HepG2 (cell line): ENCODE measurements around the gene WDCP. TPM values are rescaled to one million over a fixed set of nuclear protein-coding genes. Genes with fewer than 3 reads are reported as not detected.

Experiments
- HNRNPL ChIP-seq: fragments of 200-400 bp; formaldehyde crosslinking; IDR thresholded peaks from 2 replicates; pipeline ENCODE4 v1.6.1; 2017; ENCODE audit warnings: mild to moderate bottlenecking, low read depth, low read length
- KDM3A ChIP-seq: IDR thresholded peaks from 2 replicates; pipeline ENCODE4 v1.6.1; 2018; ENCODE audit warnings: low read depth, missing compliant biosample characterization
- KLF12 ChIP-seq: sonication (generic); formaldehyde crosslinking; IDR thresholded peaks from 2 replicates; pipeline ENCODE4 v1.4.0; 2020; ENCODE audit warnings: missing genetic modification reagents, borderline replicate concordance
- KMT2B ChIP-seq: IDR thresholded peaks from 2 replicates; pipeline ENCODE4 v1.6.1; 2016; ENCODE audit warnings: missing genetic modification reagents, missing compliant biosample characterization
- MAFK ChIP-seq, 2 experiments: IDR thresholded peaks in 1 of 2; conservative IDR thresholded peaks in 1 of 2; 2 replicates each; pipeline ENCODE4 v1.6.1; 2011; ENCODE audit warnings: improper control_type of control experiment in 2 of 2, low read length in 2 of 2
- MEIS1 ChIP-seq: sonication (generic); formaldehyde crosslinking; IDR thresholded peaks from 2 replicates; pipeline ENCODE4 v1.9.0; 2021; ENCODE audit warnings: mild to moderate bottlenecking, missing genetic modification reagents, moderate library complexity, borderline replicate concordance
- MZF1 ChIP-seq: sonication (generic); formaldehyde crosslinking; IDR thresholded peaks from 2 replicates; pipeline ENCODE4 v1.8.1; 2023; ENCODE audit warnings: mild to moderate bottlenecking, missing genetic modification reagents, borderline replicate concordance
- NFE2L2 ChIP-seq: fragments of 150-350 bp; IDR thresholded peaks from 2 replicates; pipeline ENCODE4 v1.6.1; 2014; ENCODE audit warnings: low read length
- NR3C1 ChIP-seq: sonication (generic); formaldehyde crosslinking; IDR thresholded peaks from 2 replicates; pipeline ENCODE4 v1.4.0; 2020; ENCODE audit warnings: missing genetic modification reagents
- PLRG1 ChIP-seq: fragments of 450-650 bp; conservative IDR thresholded peaks from 2 replicates; pipeline ENCODE4 v1.6.1; 2016
- SMC3 ChIP-seq: IDR thresholded peaks from 2 replicates; pipeline ENCODE4 v1.6.1; 2011; ENCODE audit warnings: low read length, improper control_type of control experiment
- ZIK1 ChIP-seq: sonication (generic); formaldehyde crosslinking; IDR thresholded peaks from 2 replicates; pipeline ENCODE4 v1.5.0; 2020; ENCODE audit warnings: mild to moderate bottlenecking, low read depth, missing genetic modification reagents, borderline replicate concordance
- ZMAT3 ChIP-seq: sonication (generic); formaldehyde crosslinking; conservative IDR thresholded peaks from 2 replicates; pipeline ENCODE4 v1.7.0; 2021; ENCODE audit warnings: missing genetic modification reagents
- polyA plus RNA-seq, 8 experiments: library from polyadenylated mRNA; depleted of rRNA in 3 of 8; stranded (reverse) in 7 of 8; unstranded in 1 of 8; fragments of >200 nt; fragmentation: Illumina TruSeq in 4 of 8; extraction: Trizol in 4 of 8; gene quantifications; 2 replicates each; pipeline versions ENCODE4 v1.2.1 to v1.2.3, GENCODE V29; 2011 to 2016; ENCODE audit warnings: low read depth in 4 of 8, missing spikeins in 1 of 8, mixed read lengths in 1 of 8; ENCODE audit not compliant: insufficient read depth in 1 of 8
- total RNA-seq, 5 experiments: library from RNA; depleted of rRNA; stranded (reverse); fragments of >200 nt; fragmentation: Illumina TruSeq; extraction: Trizol; gene quantifications; 2 replicates each; pipeline ENCODE4 v1.2.3, GENCODE V29; 2016; ENCODE audit warnings: low read depth in 1 of 5
- TF ChIP-seq, protein P1 (sequence below): fragments of 450-650 bp; IDR thresholded peaks from 2 replicates; pipeline ENCODE4 v1.6.1; 2017; ENCODE audit warnings: mild to moderate bottlenecking
- TF ChIP-seq, protein P2 (sequence below): sonication (generic); formaldehyde crosslinking; IDR thresholded peaks from 2 replicates; pipeline ENCODE4 v1.5.1; 2020; ENCODE audit warnings: mild to moderate bottlenecking, missing genetic modification reagents, borderline replicate concordance
- TF ChIP-seq, protein P3 (sequence below): sonication (generic); formaldehyde crosslinking; IDR thresholded peaks from 2 replicates; pipeline ENCODE4 v1.5.0; 2020; ENCODE audit warnings: mild to moderate bottlenecking, low read depth, missing genetic modification reagents, borderline replicate concordance
- TF ChIP-seq, protein P4 (sequence below): sonication (generic); formaldehyde crosslinking; IDR thresholded peaks from 2 replicates; pipeline ENCODE4 v1.5.0; 2020; ENCODE audit warnings: missing genetic modification reagents, mild to moderate bottlenecking, borderline replicate concordance
- TF ChIP-seq, protein P5 (sequence below): sonication (generic); formaldehyde crosslinking; IDR thresholded peaks from 2 replicates; pipeline ENCODE4 v1.5.1; 2020; ENCODE audit warnings: mild to moderate bottlenecking, moderate library complexity, missing genetic modification reagents

WDCP gene
- total and polyA plus RNA-seq, 2 of the 13 experiments (the other 11 are each of a cell fraction or from before 2014, with no cell fraction given), result 17.4 to 22.6 TPM

DNA sequence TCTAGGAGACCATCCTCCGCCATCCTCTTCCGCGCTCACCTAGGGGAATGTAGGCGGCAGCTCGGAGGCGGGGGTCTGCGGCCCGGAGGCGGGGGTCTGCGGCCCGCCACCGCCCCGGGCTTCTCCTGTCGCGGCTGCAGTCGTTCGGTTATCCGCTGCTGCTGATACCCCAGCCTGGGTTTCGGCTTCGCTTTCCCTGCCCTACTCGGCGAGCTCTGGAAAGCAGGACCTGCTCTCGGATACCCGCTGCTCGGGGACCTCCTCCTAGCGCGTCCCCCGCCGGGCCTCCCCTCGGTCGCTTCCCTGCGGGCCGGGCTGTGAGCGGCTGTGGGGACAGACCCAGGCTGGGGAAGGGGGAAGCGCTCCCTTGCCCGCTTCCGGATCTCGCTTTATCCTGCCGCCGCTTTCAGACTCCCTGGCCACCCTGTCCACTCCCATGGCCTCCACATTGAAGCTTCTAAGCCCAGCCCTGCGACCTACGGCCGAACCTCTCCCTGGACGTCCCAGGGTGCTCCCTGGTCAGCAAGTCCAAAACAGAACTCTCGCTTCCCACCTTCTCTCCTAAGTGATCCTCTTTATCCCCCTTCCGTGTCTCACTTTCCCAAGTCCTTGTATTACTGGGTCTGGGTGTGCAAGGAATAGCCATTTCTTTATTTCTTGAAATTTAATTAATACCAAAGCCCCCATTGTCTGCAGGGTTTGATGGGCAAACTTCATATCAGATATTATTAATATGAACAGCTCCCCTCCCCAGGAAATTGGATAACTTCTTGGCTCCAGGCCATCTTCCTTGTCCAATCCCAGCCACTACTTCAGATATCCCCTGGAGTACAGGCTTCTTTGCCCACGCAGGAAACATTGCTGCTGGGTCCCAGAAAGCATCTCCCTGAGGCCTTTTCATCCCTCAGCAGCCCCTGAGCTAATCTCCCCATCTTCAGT, 3.1 kb upstream of the WDCP start (continued):
- peak; percentile 49; the same call in 1 of the 2 replicates for TF ChIP-seq KDM3A (CRISPR knock-in tag)
- TF ChIP-seq SMC3, result no peak
- TF ChIP-seq PLRG1, result no peak
- TF ChIP-seq, protein P1, sequence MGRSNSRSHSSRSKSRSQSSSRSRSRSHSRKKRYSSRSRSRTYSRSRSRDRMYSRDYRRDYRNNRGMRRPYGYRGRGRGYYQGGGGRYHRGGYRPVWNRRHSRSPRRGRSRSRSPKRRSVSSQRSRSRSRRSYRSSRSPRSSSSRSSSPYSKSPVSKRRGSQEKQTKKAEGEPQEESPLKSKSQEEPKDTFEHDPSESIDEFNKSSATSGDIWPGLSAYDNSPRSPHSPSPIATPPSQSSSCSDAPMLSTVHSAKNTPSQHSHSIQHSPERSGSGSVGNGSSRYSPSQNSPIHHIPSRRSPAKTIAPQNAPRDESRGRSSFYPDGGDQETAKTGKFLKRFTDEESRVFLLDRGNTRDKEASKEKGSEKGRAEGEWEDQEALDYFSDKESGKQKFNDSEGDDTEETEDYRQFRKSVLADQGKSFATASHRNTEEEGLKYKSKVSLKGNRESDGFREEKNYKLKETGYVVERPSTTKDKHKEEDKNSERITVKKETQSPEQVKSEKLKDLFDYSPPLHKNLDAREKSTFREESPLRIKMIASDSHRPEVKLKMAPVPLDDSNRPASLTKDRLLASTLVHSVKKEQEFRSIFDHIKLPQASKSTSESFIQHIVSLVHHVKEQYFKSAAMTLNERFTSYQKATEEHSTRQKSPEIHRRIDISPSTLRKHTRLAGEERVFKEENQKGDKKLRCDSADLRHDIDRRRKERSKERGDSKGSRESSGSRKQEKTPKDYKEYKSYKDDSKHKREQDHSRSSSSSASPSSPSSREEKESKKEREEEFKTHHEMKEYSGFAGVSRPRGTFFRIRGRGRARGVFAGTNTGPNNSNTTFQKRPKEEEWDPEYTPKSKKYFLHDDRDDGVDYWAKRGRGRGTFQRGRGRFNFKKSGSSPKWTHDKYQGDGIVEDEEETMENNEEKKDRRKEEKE, result no peak
- TF ChIP-seq, protein P2, sequence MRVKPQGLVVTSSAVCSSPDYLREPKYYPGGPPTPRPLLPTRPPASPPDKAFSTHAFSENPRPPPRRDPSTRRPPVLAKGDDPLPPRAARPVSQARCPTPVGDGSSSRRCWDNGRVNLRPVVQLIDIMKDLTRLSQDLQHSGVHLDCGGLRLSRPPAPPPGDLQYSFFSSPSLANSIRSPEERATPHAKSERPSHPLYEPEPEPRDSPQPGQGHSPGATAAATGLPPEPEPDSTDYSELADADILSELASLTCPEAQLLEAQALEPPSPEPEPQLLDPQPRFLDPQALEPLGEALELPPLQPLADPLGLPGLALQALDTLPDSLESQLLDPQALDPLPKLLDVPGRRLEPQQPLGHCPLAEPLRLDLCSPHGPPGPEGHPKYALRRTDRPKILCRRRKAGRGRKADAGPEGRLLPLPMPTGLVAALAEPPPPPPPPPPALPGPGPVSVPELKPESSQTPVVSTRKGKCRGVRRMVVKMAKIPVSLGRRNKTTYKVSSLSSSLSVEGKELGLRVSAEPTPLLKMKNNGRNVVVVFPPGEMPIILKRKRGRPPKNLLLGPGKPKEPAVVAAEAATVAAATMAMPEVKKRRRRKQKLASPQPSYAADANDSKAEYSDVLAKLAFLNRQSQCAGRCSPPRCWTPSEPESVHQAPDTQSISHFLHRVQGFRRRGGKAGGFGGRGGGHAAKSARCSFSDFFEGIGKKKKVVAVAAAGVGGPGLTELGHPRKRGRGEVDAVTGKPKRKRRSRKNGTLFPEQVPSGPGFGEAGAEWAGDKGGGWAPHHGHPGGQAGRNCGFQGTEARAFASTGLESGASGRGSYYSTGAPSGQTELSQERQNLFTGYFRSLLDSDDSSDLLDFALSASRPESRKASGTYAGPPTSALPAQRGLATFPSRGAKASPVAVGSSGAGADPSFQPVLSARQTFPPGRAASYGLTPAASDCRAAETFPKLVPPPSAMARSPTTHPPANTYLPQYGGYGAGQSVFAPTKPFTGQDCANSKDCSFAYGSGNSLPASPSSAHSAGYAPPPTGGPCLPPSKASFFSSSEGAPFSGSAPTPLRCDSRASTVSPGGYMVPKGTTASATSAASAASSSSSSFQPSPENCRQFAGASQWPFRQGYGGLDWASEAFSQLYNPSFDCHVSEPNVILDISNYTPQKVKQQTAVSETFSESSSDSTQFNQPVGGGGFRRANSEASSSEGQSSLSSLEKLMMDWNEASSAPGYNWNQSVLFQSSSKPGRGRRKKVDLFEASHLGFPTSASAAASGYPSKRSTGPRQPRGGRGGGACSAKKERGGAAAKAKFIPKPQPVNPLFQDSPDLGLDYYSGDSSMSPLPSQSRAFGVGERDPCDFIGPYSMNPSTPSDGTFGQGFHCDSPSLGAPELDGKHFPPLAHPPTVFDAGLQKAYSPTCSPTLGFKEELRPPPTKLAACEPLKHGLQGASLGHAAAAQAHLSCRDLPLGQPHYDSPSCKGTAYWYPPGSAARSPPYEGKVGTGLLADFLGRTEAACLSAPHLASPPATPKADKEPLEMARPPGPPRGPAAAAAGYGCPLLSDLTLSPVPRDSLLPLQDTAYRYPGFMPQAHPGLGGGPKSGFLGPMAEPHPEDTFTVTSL (CRISPR knock-in tag), result no peak
- no peak for TF ChIP-seq NFE2L2
- TF ChIP-seq MZF1 (CRISPR knock-in tag), result no peak
- TF ChIP-seq KLF12 (CRISPR knock-in tag), result no peak
- TF ChIP-seq, protein P3, sequence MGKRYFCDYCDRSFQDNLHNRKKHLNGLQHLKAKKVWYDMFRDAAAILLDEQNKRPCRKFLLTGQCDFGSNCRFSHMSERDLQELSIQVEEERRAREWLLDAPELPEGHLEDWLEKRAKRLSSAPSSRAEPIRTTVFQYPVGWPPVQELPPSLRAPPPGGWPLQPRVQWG (CRISPR knock-in tag), result no peak
- TF ChIP-seq ZMAT3 (CRISPR knock-in tag), result no peak
- no peak for TF ChIP-seq ZIK1 (CRISPR knock-in tag)
- no peak for TF ChIP-seq HNRNPL
- TF ChIP-seq, protein P4, sequence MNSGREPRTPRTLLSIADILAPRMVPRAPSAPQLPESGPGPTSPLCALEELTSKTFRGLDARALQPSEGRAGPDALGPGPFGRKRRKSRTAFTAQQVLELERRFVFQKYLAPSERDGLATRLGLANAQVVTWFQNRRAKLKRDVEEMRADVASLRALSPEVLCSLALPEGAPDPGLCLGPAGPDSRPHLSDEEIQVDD (CRISPR knock-in tag), result no peak
- TF ChIP-seq, protein P5, sequence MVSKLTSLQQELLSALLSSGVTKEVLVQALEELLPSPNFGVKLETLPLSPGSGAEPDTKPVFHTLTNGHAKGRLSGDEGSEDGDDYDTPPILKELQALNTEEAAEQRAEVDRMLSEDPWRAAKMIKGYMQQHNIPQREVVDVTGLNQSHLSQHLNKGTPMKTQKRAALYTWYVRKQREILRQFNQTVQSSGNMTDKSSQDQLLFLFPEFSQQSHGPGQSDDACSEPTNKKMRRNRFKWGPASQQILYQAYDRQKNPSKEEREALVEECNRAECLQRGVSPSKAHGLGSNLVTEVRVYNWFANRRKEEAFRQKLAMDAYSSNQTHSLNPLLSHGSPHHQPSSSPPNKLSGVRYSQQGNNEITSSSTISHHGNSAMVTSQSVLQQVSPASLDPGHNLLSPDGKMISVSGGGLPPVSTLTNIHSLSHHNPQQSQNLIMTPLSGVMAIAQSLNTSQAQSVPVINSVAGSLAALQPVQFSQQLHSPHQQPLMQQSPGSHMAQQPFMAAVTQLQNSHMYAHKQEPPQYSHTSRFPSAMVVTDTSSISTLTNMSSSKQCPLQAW (CRISPR knock-in tag), result no peak
- no peak; the same call in 1 of the 2 replicates for TF ChIP-seq KMT2B
- no peak for TF ChIP-seq MAFK (conservative IDR thresholded peaks at IDR 0.05 in 1 of 2, IDR thresholded peaks at IDR 0.05 in 1 of 2; ENCODE audit: low read length in 2 of 2)
- no peak for TF ChIP-seq MEIS1 (CRISPR knock-in tag)
- TF ChIP-seq NR3C1 (CRISPR knock-in tag), result no peak
